Right atrium auricular region (tissue), 2 donors: ENCODE measurements around the gene MAPK4. TPM values are rescaled to one million over a fixed set of nuclear protein-coding genes. Genes with fewer than 3 reads are reported as not detected.
"Not testable (repeated sequence)": the region's sequence is repeated elsewhere in the genome, so short reads cannot be mapped to it uniquely, and the experiment has no call there.

Experiments
- DNase-seq: peaks from one replicate; pipeline ENCODE4 v3.0.0-alpha.2; 2019; ENCODE audit warnings: low spot score
- H3K27ac ChIP-seq, 2 donors: fragments of 200-600 bp; sonication (generic); 1 replicate in 1 of 2; 2 replicates in 1 of 2; pipeline ENCODE4 v1.5.1; 2016 to 2019
- H3K27me3 ChIP-seq, 2 donors: fragments of 200-600 bp; sonication (generic); one replicate each; pipeline versions ENCODE4 v1.5.1 to v1.6.0; 2017 to 2019
- H3K36me3 ChIP-seq: fragments of 200-600 bp; sonication (generic); one replicate; pipeline ENCODE4 v1.5.1; 2016
- H3K4me1 ChIP-seq, 2 donors: fragments of 200-600 bp; sonication (generic); one replicate each; pipeline versions ENCODE4 v1.5.1 to v1.6.0; 2017 to 2019
- H3K4me3 ChIP-seq, 2 donors: fragments of 200-600 bp; sonication (generic); 1 replicate in 1 of 2; 2 replicates in 1 of 2; pipeline ENCODE4 v1.5.1; 2017 to 2019; ENCODE audit warnings: mild to moderate bottlenecking in 1 of 2, moderate library complexity in 1 of 2
- H3K9me3 ChIP-seq, 2 donors: fragments of 200-600 bp; sonication (generic); one replicate each; pipeline ENCODE4 v1.5.1; 2019
- total RNA-seq, 2 donors: library from RNA; depleted of rRNA; stranded (reverse); fragments of >200 nt; gene quantifications; one replicate each; pipeline ENCODE4 v1.1.0, GENCODE V29; 2016
- TF ChIP-seq, protein P1 (sequence below), 2 donors: fragments of 200-600 bp; sonication (generic); IDR thresholded peaks; one replicate each; pipeline ENCODE4 v1.5.1; 2019; ENCODE audit warnings: antibody characterized with exemption in 2 of 2

The MAPK4 gene
- total RNA-seq, 2 donors from 2014 or later = 17.9 to 101 TPM

DNA sequence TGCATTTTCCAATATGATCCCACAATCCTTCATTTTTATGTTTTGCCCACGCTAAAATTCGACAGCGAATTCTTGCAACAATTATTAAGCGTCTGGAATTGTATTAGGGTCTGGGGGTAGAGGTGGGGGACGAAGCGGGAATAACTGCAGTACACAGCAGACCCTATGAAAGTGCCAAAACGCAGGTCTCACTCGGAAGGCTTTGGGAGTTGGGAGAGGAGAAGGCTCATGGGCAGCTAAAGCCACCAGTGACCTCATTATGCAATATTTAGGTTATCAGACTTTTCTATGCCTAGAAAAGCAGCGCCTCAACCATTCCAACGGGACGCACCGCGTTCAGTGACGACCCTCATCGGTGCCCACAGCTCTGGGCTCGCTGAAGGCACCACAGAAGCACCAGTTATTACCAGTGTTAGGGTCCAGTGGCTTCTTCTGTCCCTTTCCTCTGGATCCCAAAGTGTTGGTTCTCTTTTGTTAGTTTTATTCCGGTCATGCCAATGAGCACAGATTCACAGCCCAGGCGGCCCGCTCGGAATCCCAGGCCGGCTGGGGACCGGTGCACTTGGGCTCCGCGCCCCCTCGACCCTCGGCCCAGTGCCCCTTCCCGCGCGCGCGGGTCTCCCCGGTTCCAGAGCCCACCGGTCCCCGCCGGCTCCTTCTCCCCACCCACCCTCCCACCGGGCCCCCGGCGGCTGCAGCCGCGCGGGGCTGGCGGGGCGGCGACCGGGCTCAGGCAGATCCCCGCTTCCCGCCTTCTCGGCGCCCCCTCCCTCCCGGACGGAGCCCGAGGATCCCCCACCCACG is 737 bp upstream of the MAPK4 start:
- TF ChIP-seq, protein P1, sequence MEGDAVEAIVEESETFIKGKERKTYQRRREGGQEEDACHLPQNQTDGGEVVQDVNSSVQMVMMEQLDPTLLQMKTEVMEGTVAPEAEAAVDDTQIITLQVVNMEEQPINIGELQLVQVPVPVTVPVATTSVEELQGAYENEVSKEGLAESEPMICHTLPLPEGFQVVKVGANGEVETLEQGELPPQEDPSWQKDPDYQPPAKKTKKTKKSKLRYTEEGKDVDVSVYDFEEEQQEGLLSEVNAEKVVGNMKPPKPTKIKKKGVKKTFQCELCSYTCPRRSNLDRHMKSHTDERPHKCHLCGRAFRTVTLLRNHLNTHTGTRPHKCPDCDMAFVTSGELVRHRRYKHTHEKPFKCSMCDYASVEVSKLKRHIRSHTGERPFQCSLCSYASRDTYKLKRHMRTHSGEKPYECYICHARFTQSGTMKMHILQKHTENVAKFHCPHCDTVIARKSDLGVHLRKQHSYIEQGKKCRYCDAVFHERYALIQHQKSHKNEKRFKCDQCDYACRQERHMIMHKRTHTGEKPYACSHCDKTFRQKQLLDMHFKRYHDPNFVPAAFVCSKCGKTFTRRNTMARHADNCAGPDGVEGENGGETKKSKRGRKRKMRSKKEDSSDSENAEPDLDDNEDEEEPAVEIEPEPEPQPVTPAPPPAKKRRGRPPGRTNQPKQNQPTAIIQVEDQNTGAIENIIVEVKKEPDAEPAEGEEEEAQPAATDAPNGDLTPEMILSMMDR (IDR thresholded peaks at IDR 0.05) = no peak
- H3K9me3 ChIP-seq = peaks cover 0 to 12% of the 10 kb centered on the region in 2 donors
- H3K36me3 ChIP-seq = no peaks in the 10 kb centered on the region
- peak overlapping the region; percentile 59 to 62 for H3K4me3 ChIP-seq
- no peaks in the 10 kb centered on the region for H3K27me3 ChIP-seq
- H3K27ac ChIP-seq = peak overlapping the region; percentile 75 to 89
- H3K4me1 ChIP-seq = peaks cover 0 to 10% of the 10 kb centered on the region in 2 donors
- DNase-seq = no peak

DNA sequence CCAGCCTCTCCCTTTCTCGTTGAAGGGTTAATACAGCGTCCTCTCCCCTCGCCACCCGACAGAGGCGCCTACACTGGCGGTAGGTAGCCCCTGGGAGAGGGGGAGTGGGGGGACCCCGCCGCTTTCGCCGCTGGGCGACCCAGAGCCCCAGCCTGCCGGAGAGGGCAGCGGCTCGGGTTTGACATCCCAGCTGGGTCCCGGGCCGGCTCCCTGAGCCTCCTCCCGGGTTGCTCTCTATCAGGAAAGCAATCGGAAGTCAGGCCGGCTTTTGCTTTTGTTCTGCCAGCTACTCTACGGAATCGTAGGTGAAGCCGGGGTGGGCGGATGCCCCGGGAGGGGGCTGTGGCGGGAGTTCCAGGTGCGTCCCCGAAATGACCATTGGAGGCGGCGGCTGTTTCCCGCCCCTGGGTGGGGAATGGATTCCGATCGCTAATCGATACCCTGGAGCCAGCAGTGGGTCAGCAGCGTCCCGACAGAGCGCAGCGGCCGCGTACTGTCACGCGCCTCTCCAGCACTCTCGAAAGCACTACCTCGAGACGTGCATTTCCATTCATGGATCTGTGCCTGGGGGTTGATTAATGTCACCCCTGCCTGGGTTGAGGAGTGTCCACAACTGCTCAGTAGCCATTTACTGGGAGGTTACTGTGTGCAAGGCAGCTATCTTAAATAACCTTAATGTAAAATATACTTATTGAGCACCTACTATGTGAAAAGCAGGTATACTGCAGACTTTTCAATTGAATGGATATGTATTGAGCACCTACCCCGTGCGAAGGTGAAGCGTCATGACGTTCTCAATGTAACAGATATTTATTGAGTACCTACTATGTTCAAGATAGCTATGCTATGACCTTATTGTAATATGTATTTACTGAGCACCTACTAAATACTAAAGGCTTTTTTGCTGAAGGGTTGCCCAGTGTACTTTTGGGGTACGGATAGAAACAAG is 1.1 kb downstream of the MAPK4 start:
- no peak for DNase-seq
- Histone ChIP-seq H3K4me1 (peaks cover 0 to 10% of the 10 kb centered on the region in 2 donors), H3K4me3 (peak overlapping the region; percentile 59 to 60), H3K36me3 (no peaks in the 10 kb centered on the region), H3K27ac (peak overlapping the region; percentile 61 to 82), H3K9me3 (peaks cover 0 to under 1% of the 10 kb centered on the region in 2 donors), H3K27me3 (no peaks in the 10 kb centered on the region)
- TF ChIP-seq, protein P1 (IDR thresholded peaks at IDR 0.05) = no peak

DNA sequence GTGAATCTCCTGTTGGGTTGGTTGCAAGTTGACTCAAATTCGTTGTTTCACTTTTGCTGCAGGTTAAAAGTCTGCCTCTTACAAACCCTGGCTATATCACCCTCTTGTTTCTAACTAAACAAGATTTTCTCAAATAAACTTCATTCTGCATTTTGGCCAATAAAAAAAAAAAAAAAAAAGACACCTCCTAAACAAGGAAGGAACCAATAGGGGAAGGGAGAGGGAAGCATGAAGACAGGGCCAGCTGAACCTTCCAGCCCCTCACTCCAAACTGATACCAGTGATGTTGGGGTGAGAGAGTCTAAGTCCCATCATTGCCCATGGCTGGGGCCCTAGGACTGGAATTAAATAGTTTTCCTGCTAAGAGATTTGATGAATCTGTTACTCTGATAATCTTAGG is 2.4 kb downstream of the MAPK4 start:
- H3K36me3 ChIP-seq, H3K27me3 ChIP-seq, H3K4me3 ChIP-seq: not testable (repeated sequence)

DNA sequence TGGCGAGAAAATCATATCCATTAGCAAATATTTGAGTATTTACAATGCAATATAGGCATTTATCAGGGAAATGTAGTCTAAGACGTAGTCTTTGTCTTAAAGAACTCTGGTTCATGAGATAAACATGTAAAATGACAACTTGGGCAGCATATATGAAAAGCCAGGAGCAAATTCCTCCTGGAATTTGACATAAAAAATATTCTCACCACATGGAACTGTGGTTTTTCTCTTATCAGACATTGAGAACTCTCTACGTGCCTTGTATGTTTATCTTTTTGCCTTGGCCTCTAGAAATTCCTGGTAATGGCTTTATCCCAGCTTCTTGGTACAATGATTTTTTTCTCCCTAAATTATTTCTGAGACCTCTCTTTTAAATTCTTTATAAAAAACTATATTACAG is 2.8 kb downstream of the MAPK4 start:
- H3K27me3 ChIP-seq = no peaks in the 10 kb centered on the region
- peaks cover 0 to 10% of the 10 kb centered on the region in 2 donors for H3K4me1 ChIP-seq
- DNase-seq = no peak
- H3K36me3 ChIP-seq = no peaks in the 10 kb centered on the region
- no peaks in the 10 kb centered on the region for H3K9me3 ChIP-seq
- H3K4me3 ChIP-seq = no peak overlapping the region
- H3K27ac ChIP-seq = no peak overlapping the region
- TF ChIP-seq, protein P1 (IDR thresholded peaks at IDR 0.05) = no peak

More for the DNA sequence above, 2.4 kb downstream of the MAPK4 start:
- DNase-seq, H3K4me1 ChIP-seq, H3K27ac ChIP-seq, H3K9me3 ChIP-seq: not testable (repeated sequence)

DNA sequence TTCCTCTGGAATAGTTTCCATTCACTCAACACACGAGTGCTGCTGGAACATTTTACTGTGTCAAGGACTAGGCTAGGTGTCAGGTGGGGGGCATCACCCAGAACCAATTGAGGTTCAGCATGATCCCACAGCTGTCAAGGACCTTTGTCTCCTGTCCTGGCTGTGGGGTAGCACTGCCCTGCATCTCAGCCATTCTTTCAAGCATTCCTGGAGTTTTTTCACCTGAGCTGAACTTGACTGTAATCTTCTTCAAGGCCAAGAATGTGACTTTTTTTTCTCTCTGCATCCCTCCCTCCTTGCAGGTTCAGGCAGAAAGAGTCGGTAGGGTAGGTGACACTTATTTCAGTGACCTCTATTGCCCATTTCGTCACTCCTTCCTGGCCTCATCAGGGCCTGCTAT is 3.5 kb downstream of the MAPK4 start:
- Histone ChIP-seq H3K4me1 (peaks cover 0 to 10% of the 10 kb centered on the region in 2 donors), H3K27me3 (no peaks in the 10 kb centered on the region), H3K36me3 (no peaks in the 10 kb centered on the region), H3K9me3 (peaks cover 0 to 3% of the 10 kb centered on the region in 2 donors), H3K27ac (no peak overlapping the region), H3K4me3 (no peak overlapping the region)
- DNase-seq = no peak
- TF ChIP-seq, protein P1 (IDR thresholded peaks at IDR 0.05) = no peak

DNA sequence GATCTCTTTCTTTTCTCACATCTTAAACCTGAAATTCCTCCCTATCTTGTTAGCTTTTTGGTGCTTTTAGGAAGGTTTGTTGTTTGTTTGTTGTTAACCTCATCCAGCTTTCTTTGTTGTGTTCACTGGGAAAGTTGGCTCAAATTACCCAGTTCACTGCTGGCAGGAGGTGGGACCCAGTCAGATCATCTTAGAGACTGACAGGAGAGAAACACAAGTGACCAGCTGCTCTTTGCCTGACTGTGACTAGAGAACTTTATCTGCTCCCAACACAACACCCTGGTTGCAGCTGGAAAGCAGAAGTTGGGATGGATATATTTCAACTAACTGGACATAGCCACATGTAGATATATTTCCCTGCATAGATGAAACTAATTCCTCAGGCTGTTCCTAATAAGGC is 10.0 kb downstream of the MAPK4 start:
- no peak for DNase-seq
- Histone ChIP-seq H3K9me3 (peaks cover 0 to 8% of the 10 kb centered on the region in 2 donors), H3K27ac (no peak overlapping the region), H3K27me3 (no peaks in the 10 kb centered on the region), H3K4me1 (no peaks in the 10 kb centered on the region), H3K36me3 (no peaks in the 10 kb centered on the region), H3K4me3 (no peak overlapping the region)
- TF ChIP-seq, protein P1 (IDR thresholded peaks at IDR 0.05) = no peak
